ENCODE measurements around the gene PML.

DNA sequence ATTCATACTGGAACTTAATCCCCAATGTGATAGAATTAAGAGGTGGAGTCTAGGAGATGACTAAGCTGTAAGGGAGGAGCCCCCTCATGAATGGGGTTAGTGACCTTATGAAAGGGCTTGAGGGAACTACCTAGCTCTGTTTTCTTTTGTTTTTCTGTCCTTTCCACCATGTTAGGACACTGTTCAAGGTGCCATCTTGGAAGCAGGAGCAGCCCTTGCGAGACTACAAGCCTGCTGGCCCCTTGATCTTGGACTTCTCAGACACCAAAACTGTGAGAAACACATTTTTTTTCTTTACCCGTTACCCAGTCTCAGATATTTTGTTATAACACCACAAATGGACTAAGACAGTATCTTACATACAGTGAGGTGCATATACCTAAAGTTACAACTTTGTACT lies 61.3 kb downstream of the PML start:
- TF ChIP-seq, protein P1, sequence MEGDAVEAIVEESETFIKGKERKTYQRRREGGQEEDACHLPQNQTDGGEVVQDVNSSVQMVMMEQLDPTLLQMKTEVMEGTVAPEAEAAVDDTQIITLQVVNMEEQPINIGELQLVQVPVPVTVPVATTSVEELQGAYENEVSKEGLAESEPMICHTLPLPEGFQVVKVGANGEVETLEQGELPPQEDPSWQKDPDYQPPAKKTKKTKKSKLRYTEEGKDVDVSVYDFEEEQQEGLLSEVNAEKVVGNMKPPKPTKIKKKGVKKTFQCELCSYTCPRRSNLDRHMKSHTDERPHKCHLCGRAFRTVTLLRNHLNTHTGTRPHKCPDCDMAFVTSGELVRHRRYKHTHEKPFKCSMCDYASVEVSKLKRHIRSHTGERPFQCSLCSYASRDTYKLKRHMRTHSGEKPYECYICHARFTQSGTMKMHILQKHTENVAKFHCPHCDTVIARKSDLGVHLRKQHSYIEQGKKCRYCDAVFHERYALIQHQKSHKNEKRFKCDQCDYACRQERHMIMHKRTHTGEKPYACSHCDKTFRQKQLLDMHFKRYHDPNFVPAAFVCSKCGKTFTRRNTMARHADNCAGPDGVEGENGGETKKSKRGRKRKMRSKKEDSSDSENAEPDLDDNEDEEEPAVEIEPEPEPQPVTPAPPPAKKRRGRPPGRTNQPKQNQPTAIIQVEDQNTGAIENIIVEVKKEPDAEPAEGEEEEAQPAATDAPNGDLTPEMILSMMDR (IDR thresholded peaks at IDR 0.05), result no peak
- TF ChIP-seq, protein P2, sequence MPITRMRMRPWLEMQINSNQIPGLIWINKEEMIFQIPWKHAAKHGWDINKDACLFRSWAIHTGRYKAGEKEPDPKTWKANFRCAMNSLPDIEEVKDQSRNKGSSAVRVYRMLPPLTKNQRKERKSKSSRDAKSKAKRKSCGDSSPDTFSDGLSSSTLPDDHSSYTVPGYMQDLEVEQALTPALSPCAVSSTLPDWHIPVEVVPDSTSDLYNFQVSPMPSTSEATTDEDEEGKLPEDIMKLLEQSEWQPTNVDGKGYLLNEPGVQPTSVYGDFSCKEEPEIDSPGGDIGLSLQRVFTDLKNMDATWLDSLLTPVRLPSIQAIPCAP (CRISPR knock-in tag; IDR thresholded peaks at IDR 0.05), result no peak
- TF ChIP-seq SMAD4 (CRISPR knock-in tag; IDR thresholded peaks at IDR 0.05), result no peak
- TF ChIP-seq, protein P3, sequence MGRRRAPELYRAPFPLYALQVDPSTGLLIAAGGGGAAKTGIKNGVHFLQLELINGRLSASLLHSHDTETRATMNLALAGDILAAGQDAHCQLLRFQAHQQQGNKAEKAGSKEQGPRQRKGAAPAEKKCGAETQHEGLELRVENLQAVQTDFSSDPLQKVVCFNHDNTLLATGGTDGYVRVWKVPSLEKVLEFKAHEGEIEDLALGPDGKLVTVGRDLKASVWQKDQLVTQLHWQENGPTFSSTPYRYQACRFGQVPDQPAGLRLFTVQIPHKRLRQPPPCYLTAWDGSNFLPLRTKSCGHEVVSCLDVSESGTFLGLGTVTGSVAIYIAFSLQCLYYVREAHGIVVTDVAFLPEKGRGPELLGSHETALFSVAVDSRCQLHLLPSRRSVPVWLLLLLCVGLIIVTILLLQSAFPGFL (CRISPR knock-in tag; IDR thresholded peaks at IDR 0.05; ENCODE audit: borderline replicate concordance), result no peak
- no peak for TF ChIP-seq GRHL2 (CRISPR knock-in tag; IDR thresholded peaks at IDR 0.05; ENCODE audit: insufficient replicate concordance, severe bottlenecking)
- TF ChIP-seq, protein P4, sequence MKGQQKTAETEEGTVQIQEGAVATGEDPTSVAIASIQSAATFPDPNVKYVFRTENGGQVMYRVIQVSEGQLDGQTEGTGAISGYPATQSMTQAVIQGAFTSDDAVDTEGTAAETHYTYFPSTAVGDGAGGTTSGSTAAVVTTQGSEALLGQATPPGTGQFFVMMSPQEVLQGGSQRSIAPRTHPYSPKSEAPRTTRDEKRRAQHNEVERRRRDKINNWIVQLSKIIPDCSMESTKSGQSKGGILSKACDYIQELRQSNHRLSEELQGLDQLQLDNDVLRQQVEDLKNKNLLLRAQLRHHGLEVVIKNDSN (CRISPR knock-in tag; IDR thresholded peaks at IDR 0.05), result no peak
- no peak for TF ChIP-seq HMGA2 (CRISPR knock-in tag; IDR thresholded peaks at IDR 0.05)
- TF ChIP-seq ESRRA (CRISPR knock-in tag; IDR thresholded peaks at IDR 0.05; ENCODE audit: borderline replicate concordance), result no peak
